Epithelial cell of prostate (primary cell): ENCODE data around the gene ATAD3B.
"Not testable (repeated sequence)": the region's sequence is repeated elsewhere in the genome, so short reads cannot be mapped to it uniquely, and the experiment has no call there.

ENCODE experiments used
- DNase-seq: peaks from one replicate; pipeline ENCODE4 v3.0.0-alpha.2; 2011; ENCODE audit warnings: low read depth, low spot score
- H3K27ac ChIP-seq: fragments of 450-650 bp; 2 replicates; pipeline ENCODE4 v1.5.1; 2017; ENCODE audit warnings: mild to moderate bottlenecking

The ATAD3B gene

GRCh38 chr1:1505801-1506200 lies 34.2 kb downstream of the ATAD3B start:
- H3K27ac ChIP-seq, result peak overlapping the region; percentile 64
- DNase-seq, result not testable (repeated sequence)

- H3K27ac ChIP-seq, result no peak overlapping the region
- DNase-seq, result no peak
Observed at GRCh38 chr1:1507305-1507704, 35.7 kb downstream of the ATAD3B start.

DNA sequence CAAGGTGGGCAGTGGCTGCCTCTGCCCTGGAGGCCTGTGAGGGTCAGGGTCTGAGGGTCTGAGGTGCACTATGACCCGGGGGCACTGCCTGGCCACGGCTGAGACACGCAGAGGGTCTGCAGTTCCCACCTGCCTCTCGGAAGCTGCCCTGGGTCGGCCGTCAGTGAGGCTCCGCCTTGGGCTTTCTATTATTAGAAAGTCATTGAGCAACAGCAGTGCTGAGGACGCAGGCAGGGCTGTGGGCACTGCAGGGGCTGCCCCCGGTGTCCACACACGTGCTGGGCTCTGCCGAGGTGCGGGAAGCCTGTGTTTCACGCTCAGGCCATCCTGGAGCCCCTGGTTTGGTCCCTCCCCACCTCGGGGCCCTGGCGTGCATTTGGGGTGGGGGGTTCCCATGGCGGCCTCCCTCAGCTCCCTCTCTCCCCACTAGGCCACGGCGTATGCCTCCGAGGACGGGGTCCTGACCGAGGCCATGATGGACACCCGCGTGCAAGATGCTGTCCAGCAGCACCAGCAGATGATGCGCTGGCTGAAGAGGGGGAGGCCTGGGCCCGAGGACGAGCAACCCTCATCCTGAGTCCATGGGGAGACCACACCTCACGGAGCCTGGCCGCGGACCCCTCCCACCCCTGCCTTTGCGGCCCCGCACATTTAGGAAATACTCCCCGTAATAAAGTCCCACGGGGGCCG lies 37.4 kb downstream of the ATAD3B start:
- H3K27ac ChIP-seq, DNase-seq: not testable (repeated sequence)

DNA sequence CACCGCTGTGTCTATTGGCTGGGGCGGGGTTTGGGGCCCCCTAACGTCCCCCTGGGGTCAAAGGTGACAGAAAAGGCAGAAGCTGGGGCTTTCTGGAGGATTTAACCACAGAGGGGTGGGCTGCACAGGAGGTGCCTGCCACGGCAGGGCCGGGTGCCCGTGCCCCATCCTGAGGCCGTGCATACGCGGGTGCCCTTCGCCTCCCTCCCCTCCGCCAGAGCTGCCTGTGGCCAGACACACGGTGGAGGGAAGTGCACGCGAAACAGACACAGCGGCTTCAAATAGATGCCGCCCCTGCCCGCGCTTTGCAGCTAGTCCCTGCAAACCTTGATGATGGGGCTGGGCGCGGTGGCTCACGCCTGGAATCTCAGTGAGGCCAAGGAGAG lies 37.9 kb downstream of the ATAD3B start:
- H3K27ac ChIP-seq, DNase-seq: not testable (repeated sequence)

GRCh38 chr1:1510912-1511532 lies 39.5 kb downstream of the ATAD3B start:
- no peak for DNase-seq
- peak overlapping the region; percentile 86 for H3K27ac ChIP-seq

DNA sequence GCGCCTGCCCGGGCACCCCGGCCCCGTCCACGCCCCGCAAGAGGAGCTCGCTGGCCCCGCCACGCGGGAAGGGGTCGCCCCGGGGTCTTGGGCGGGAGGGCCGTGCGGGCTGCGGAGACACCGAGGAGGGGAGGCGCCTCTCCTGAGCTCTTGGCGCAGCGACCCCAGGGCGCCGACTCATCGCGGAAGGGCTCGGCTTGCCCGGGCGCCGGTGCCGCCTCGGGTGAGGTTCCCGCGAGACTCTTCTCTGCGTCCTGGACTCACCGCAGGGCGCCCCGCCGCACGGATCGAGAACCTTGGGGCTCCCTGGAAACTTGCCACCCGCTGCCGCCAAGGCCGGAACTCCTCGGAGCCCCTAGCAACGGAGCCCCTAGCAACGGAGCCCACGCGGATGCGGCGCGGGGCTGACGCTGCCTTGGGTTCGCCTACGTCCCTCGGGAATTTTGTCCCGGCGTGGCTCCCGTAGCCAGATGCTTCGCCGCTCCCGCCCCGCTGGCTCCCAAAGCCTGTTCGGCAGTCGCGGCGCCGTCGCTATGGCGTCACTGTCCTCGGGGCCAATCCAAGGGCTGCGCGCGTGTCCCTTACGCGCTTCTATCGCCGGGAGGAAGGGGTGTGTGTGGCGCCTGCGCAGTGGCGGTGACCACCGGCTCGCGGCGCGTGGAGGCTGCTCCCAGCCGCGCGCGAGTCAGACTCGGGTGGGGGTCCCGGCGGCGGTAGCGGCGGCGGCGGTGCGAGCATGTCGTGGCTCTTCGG lies 40.1 kb downstream of the ATAD3B start, which contains the start of gene ATAD3A:
Gene ATAD3A (plus strand): TSS at position 630 of the 753 bp plus-strand sequence. CDS start 107 bp downstream, at position 737.
- peak within 1 kb of the TSS; percentile 86 for H3K27ac ChIP-seq
- peak; percentile 88 for DNase-seq

DNA sequence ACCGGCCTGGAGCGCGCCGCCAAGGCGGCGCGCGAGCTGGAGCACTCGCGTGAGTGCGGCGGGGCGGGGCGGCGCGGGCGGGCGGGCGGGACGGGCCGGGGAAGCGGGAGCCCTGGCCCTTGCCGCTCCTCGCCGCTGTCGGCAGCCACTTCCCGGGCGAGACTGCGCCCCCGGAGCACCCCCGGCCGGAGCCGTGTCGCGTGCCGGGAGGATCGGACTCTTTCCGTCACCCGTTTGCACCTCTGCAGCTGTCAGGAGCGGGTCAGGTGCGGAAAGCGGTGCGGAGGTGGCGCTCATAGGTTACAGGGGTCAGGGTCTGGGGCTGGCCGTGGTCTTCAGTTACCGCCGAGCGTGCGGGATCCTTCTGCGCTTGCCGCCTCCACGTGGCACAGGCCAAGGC lies 40.9 kb downstream of the ATAD3B start:
- DNase-seq, result not testable (repeated sequence)
- H3K27ac ChIP-seq, result peak overlapping the region; percentile 86

DNA sequence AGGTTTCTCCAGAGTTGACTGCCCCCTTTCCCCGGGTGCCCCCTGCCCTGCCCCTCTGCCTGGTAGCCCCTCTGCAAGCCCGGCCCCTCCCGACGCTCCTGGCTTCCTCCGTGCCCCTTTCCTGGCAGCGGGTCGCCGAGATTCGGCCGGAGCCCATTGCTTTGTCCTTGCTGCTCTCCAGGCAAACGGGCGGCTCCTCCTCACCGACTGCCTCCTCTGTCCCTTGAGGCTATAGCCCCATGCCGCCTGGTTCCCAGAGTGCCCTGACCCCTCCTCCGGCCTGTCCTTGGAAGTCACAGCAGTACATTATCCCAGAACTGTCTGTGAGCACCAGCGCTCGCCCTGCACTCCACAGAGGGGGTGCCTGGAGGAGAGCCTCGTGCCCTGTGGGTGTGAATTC lies 42.1 kb downstream of the ATAD3B start:
- not testable (repeated sequence) for H3K27ac ChIP-seq, DNase-seq

GRCh38 chr1:1514376-1514775 lies 42.8 kb downstream of the ATAD3B start:
- not testable (repeated sequence) for DNase-seq, H3K27ac ChIP-seq

- not testable (repeated sequence) for H3K27ac ChIP-seq, DNase-seq
Observed at GRCh38 chr1:1516923-1517322, 45.4 kb downstream of the ATAD3B start.

DNA sequence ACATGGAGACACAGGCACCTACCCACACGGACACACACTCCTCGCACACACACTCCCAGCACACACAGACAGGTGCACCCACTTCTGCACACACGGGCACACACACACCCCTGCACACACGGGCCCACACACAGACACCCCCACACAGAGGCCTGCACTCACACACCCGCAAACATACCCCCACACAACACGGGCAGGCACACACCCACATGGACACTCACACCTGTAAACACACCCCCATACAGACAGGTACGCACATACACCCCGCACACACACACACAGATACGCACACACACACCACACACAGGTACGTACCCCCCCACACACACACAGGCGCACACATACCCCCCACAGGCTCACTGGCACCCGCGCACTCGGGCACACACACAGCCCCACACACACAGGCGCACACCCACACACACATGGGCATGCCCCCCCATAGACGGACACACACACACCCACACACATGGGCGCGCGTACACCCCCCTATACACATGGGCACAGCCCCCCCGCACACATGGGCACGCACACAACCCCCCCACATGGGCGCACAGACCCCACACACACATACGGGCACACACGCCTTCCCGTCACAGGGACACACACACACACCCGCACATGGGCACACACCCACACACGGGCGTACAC lies 46.5 kb downstream of the ATAD3B start:
- DNase-seq, result no peak
- H3K27ac ChIP-seq, result no peak overlapping the region

GRCh38 chr1:1518621-1519007 lies 47.0 kb downstream of the ATAD3B start:
- not testable (repeated sequence) for DNase-seq

GRCh38 chr1:1519805-1520505 lies 48.4 kb downstream of the ATAD3B start:
- not testable (repeated sequence) for DNase-seq

More at GRCh38 chr1:1518621-1519007, 47.0 kb downstream of the ATAD3B start:
- H3K27ac ChIP-seq, result not testable (repeated sequence)

DNA sequence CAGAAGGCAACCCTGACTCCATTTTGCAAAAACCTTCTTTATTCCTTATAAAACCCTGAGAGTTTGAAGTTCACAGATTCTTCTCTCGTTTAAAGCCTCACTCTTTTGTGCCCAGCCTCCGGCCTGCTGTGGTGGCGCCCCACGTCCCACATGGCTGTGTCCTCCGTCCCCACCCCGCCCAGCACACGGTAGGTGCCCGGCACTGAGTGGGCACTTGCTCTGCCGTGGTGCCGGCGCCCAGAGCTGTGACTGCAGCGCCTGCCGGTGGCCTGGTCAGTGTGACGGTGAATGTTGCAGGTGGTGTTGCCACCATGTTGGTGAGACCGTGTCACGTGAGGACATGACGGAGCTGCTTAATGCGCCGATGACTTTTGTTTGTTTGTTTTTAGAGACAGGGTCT lies 49.8 kb downstream of the ATAD3B start:
- DNase-seq, result no peak
- H3K27ac ChIP-seq, result no peak overlapping the region

More at GRCh38 chr1:1519805-1520505, 48.4 kb downstream of the ATAD3B start:
- H3K27ac ChIP-seq, result not testable (repeated sequence)

- not testable (repeated sequence) for DNase-seq, H3K27ac ChIP-seq
Observed at GRCh38 chr1:1522536-1522935, 51.0 kb downstream of the ATAD3B start.

- H3K27ac ChIP-seq, result not testable (repeated sequence)
Observed at GRCh38 chr1:1523226-1523625, 51.7 kb downstream of the ATAD3B start.

DNA sequence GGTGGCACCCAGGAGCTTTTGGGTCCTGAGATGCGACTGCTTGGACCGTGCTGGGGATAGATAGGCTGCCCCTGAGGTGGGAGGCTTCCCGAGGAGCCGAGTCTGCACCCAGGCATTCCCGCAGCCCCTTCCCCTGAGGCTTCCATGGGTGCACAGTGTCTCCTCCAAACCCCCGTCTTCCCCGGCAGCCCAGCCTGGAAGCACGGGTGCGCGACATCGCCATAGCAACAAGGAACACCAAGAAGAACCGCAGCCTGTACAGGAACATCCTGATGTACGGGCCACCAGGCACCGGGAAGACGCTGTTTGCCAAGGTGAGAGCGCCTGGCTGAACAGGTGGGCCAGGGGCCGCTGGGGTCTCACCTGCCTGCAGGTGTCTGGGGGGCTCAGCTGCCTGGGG lies 52.1 kb downstream of the ATAD3B start:
- not testable (repeated sequence) for DNase-seq, H3K27ac ChIP-seq

More at GRCh38 chr1:1523226-1523625, 51.7 kb downstream of the ATAD3B start:
- DNase-seq, result not testable (repeated sequence)

GRCh38 chr1:1524750-1525383 lies 53.3 kb downstream of the ATAD3B start:
- H3K27ac ChIP-seq, DNase-seq: not testable (repeated sequence)

- not testable (repeated sequence) for DNase-seq, H3K27ac ChIP-seq
Observed at GRCh38 chr1:1526476-1526875, 54.9 kb downstream of the ATAD3B start.
